Measurements from ENCODE around the gene TBC1D5.

TBC1D5 gene

DNA sequence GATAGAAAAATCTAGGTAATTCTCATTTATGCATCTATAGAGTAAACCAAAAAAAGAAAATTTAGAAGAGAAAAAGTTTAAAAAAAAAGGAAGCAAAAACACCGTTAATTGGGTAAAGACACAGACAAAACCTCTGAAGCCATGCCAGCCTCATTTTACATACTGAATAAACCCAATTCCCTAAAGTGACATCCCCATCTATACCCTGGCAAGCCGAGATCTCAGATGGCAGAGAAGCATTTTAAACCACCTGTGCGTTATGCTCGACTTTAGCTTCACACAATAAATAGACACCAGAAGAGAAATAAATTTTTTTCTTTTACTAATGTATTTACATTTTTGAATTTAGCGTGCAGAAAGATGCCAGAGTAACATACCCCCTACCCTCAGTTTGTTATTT is 475.6 kb downstream of the TBC1D5 start:
- H3K36me3 ChIP-seq (ENCODE audit: insufficient read depth, low read length): no peaks in the 10 kb centered on the region
- no peaks in the 10 kb centered on the region for H3K79me2 ChIP-seq (ENCODE audit: insufficient read depth, low read length)
- no peaks in the 10 kb centered on the region for H3K9me2 ChIP-seq (replicated peaks; ENCODE audit: low read depth, low read length)
- H4K20me1 ChIP-seq (ENCODE audit: insufficient read depth, low read length, poor library complexity, severe bottlenecking): no peaks in the 10 kb centered on the region
- H3F3A ChIP-seq (ENCODE audit: low read depth): no peaks in the 10 kb centered on the region
- no peak for TF ChIP-seq EZH2phosphoT487 (IDR thresholded peaks at IDR 0.05; ENCODE audit: borderline replicate concordance)
- TF ChIP-seq, protein P1, sequence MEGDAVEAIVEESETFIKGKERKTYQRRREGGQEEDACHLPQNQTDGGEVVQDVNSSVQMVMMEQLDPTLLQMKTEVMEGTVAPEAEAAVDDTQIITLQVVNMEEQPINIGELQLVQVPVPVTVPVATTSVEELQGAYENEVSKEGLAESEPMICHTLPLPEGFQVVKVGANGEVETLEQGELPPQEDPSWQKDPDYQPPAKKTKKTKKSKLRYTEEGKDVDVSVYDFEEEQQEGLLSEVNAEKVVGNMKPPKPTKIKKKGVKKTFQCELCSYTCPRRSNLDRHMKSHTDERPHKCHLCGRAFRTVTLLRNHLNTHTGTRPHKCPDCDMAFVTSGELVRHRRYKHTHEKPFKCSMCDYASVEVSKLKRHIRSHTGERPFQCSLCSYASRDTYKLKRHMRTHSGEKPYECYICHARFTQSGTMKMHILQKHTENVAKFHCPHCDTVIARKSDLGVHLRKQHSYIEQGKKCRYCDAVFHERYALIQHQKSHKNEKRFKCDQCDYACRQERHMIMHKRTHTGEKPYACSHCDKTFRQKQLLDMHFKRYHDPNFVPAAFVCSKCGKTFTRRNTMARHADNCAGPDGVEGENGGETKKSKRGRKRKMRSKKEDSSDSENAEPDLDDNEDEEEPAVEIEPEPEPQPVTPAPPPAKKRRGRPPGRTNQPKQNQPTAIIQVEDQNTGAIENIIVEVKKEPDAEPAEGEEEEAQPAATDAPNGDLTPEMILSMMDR (conservative IDR thresholded peaks at IDR 0.05; ENCODE audit: low read length): no peak
- no peaks in the 10 kb centered on the region for H3K27me3 ChIP-seq (ENCODE audit: insufficient read depth, low read length, poor library complexity, severe bottlenecking)
- H3K9ac ChIP-seq (ENCODE audit: low read depth, low read length, poor library complexity, severe bottlenecking): no peak overlapping the region
- no peak overlapping the region for H3K4me2 ChIP-seq (ENCODE audit: low read depth, low read length, poor library complexity, severe bottlenecking)
- H3K9me3 ChIP-seq (ENCODE audit: insufficient read depth, low read depth, low read length): no peaks in the 10 kb centered on the region
- H2AFZ ChIP-seq (ENCODE audit: low read length): no peak overlapping the region
- no peaks in the 10 kb centered on the region for H3K4me1 ChIP-seq (ENCODE audit: insufficient read depth, low read length, poor library complexity, severe bottlenecking)
- H3K4me3 ChIP-seq (ENCODE audit: low read length, poor library complexity, severe bottlenecking): no peak overlapping the region

DNA sequence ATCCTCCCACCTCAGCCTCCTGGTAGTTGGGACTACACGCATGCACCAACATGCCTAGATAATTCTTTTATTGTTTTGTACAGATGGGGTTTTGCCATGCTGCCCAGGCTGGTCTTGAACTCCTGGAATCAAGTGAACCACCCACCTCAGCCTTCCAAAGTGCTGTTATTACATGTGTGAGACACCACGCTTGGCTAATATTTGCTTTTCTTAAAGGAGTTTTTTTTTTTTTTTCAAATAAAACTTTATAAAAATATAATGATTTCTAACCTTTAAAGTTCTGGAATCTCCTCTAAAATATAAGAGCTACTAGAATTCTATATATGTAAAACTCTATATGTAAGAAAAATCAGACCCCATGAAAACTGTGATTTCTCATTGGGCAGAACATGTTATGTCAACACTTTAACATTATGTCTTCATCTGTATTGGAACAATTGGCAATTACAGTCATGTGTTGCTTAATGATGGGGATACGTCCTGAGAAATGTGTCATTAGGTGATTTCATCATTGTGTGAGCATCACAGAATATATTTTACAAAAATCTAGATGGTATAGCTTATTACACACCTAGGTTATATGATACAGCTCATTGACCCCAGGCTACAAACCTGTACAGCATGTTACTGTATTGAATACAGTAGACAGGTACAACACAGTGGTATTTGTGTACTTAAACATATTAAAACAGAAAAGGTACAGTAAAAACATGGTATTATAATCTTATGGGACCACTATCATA is 480.6 kb downstream of the TBC1D5 start:
- Histone ChIP-seq H3K4me1 (ENCODE audit: insufficient read depth, low read length, poor library complexity, severe bottlenecking) (no peaks in the 10 kb centered on the region), H3K79me2 (ENCODE audit: insufficient read depth, low read length) (no peaks in the 10 kb centered on the region), H3K4me2 (ENCODE audit: low read depth, low read length, poor library complexity, severe bottlenecking) (no peak overlapping the region), H3K27me3 (ENCODE audit: insufficient read depth, low read length, poor library complexity, severe bottlenecking) (no peaks in the 10 kb centered on the region), H3K9ac (ENCODE audit: low read depth, low read length, poor library complexity, severe bottlenecking) (no peak overlapping the region), H3K9me2 (replicated peaks; ENCODE audit: low read depth, low read length) (no peaks in the 10 kb centered on the region), H3F3A (ENCODE audit: low read depth) (no peaks in the 10 kb centered on the region), H3K4me3 (ENCODE audit: low read length, poor library complexity, severe bottlenecking) (no peak overlapping the region), H3K36me3 (ENCODE audit: insufficient read depth, low read length) (no peaks in the 10 kb centered on the region), H3K9me3 (ENCODE audit: insufficient read depth, low read depth, low read length) (no peaks in the 10 kb centered on the region), H4K20me1 (ENCODE audit: insufficient read depth, low read length, poor library complexity, severe bottlenecking) (no peaks in the 10 kb centered on the region), H2AFZ (ENCODE audit: low read length) (no peak overlapping the region)
- TF ChIP-seq EZH2phosphoT487 (IDR thresholded peaks at IDR 0.05; ENCODE audit: borderline replicate concordance): no peak
- TF ChIP-seq, protein P1 (conservative IDR thresholded peaks at IDR 0.05; ENCODE audit: low read length): no peak

DNA sequence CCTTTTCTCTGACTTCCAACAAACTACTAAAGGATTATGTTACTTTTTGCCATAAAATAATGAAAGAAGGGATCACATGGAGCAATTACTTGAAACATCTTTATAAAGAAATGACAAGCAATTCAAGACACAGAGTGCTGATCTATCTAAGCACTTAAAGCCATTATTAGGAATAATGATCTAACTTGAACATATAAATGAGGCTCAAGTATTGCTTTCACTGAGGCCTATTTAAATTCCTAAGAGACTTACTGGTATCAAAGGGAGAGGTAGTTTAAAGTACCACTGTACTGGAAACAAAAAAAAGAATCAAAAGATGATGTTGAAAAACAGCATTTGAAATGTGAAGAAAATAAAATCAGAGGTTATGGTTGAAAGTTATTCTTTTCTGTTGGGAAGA is 482.2 kb downstream of the TBC1D5 start:
- Histone ChIP-seq H3K36me3 (ENCODE audit: insufficient read depth, low read length) (no peaks in the 10 kb centered on the region), H2AFZ (ENCODE audit: low read length) (no peak overlapping the region), H3K4me2 (ENCODE audit: low read depth, low read length, poor library complexity, severe bottlenecking) (no peak overlapping the region), H3K9me2 (replicated peaks; ENCODE audit: low read depth, low read length) (no peaks in the 10 kb centered on the region), H3F3A (ENCODE audit: low read depth) (no peaks in the 10 kb centered on the region), H3K9me3 (ENCODE audit: insufficient read depth, low read depth, low read length) (no peaks in the 10 kb centered on the region), H3K9ac (ENCODE audit: low read depth, low read length, poor library complexity, severe bottlenecking) (no peak overlapping the region), H3K4me3 (ENCODE audit: low read length, poor library complexity, severe bottlenecking) (no peak overlapping the region), H3K79me2 (ENCODE audit: insufficient read depth, low read length) (no peaks in the 10 kb centered on the region), H4K20me1 (ENCODE audit: insufficient read depth, low read length, poor library complexity, severe bottlenecking) (no peaks in the 10 kb centered on the region), H3K4me1 (ENCODE audit: insufficient read depth, low read length, poor library complexity, severe bottlenecking) (no peaks in the 10 kb centered on the region), H3K27me3 (ENCODE audit: insufficient read depth, low read length, poor library complexity, severe bottlenecking) (no peaks in the 10 kb centered on the region)
- no peak for TF ChIP-seq EZH2phosphoT487 (IDR thresholded peaks at IDR 0.05; ENCODE audit: borderline replicate concordance)
- TF ChIP-seq, protein P1 (conservative IDR thresholded peaks at IDR 0.05; ENCODE audit: low read length): no peak

Measured in Loucy (cell line).